HCEC 1CT (cell line): ENCODE results near the gene ARRDC2.
"Not testable (repeated sequence)": the region's sequence is repeated elsewhere in the genome, so short reads cannot be mapped to it uniquely, and the experiment has no call there.

Source experiments
- DNase-seq: peaks from one replicate; pipeline ENCODE4 v3.0.0-alpha.2; 2017

ARRDC2 gene

DNA sequence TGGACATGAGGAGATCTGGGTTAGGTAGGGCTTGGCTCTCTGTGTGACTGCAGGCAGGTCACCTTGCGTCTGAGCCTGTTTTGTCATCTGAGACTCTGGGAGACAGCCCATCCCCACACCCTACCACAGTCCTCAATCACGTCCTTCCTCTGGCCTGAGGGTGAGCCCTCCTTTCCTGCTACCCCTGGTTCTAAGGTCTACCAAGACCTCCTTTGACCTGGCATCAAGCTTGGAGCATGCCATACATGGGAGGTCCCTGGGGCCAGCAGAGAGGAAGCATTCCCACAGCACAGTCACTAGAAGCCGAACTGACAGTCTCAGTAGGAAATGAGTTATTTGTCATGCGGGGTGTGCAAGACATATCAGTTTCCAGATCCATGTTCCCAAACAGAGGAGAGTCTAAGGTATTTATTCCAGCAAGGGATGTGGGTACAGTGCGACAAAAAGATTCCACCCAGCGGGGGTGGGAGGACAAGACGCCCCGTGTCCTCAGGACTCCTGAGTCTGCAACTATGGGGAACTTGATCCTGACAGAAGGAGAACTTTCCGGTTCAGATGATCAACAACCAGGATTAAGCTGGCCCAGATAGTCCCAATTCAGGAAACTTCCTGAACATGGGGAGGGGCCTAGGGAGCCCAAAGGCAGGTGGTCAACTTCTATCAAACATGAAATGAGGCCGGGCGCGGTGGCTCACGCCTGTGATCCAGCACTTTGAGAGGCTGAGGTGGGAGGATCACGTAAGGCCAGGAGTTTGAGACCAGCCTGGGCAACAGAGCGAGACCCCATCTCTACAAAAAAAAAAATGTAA, 9.5 kb downstream of the ARRDC2 start:
- DNase-seq: no peak

DNA sequence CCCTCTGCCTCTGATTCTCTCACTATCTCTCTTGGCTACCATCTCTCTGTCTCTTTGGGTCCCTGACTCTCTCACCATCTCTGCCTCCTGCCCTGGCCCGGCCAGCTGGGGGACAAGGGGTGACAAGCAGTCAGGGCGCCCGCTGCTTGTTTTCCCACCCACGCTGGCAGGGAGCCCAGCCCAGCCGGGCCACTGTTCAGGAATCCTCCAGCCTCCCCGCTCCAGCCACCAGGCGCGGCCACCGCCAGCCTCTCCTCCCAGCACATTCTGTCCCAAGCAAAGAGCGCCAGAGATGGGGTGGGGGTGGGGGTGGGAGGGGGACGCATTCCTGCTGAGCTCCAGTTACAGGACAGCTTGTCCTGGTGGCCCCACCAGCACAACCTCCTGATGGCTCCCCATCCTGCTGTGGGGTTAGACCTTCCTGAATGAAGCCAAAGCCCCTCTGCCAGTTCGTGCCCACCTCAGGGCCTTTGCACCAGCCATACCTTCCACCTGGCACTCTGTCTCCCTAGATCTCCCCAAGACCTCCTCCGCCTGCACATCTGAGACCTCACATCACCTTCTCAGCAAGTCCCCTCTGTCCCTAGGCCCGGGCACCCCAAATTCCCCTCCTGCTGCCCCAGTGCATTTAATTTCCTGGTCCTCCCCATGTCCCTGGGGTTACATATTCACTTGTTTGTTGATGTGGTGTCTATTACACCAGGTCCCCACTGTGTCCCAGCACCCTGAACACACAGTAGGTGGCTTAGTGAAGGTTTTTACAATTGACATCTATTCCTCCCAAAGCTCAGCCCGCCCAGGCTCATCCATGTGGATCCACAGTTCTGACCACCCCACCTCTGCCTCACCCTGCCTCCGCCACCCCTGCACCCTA, 12.5 kb downstream of the ARRDC2 start:
- DNase-seq: peak; percentile 26

DNA sequence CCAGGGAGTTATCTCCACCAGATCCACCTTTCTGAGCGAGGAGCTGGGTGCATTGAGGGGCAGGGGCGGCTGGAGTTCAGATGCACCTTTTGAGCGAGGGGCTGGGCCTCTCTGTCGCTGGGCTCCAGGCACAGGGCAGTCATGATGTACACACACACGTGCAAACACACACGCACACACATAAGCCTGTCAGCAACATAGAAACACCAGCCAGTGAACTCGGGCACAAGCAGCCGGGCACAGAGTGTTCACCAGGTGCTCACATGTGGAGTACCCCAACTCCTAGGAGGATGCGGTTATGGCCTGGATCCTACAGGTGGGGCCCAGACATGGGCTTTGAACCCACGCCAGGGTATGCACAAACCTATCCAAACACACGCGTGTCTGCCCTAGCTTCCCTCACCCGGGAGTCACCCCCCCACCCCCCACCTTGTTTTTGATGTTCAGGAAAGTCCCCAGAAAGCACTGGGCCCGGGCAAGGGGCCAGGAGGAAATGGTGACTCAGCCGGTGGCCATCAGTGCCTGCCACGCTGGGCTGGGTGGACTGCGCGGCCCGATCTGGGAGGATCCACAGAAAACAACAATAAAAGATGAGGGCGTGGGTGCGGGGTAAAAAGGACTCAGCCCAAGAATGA, 13.3 kb downstream of the ARRDC2 start:
- peak; percentile 64 for DNase-seq

DNA sequence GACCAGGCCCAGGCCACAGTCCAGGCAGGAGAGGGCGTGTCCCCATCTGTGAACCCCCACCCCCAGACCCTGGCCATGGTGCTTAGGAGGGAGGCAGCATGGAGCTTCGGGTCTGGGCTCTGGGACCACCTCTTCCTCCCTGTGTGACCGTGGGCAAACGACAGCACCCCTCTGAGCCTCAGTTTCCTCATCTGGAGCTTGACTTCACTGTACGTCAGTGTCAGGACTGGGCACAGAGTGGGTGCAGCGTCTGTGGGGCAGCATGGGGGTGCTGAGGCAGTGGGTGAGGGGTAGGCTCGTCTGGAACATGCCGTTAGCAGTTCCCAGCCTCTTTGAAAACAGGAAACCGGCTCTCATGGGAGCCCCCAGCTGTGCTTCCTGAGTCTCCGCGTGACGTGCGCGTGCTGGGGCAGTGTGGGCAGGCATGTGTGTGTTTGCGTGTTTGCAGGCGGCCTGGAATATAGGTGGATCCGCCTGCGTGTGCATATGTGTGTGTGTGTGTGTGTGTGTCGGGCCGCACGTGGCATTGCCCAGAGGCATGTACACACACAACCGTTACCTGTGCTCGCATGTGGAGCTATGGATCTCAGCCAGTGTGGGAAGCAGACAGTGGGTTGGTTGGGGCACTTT, 15.8 kb downstream of the ARRDC2 start:
- DNase-seq: no peak

DNA sequence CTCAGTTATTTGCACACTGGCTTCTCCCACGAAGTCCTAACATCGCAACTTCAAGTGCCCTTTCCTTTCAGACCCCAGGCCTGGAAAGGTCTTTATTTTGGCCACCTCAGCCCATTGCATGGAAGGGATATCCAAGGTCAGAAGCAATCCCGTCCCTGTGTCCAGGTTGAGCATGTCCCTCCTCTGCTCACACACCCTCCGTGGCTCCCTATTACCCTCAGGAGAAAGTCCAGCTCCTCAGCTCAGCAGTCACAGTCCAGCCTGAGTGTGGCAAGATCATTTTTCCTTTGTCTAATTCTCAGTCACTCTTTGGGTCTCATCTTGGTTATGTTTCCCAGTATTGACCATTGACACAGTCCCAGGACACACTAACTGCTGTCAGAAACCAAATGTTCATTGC, 19.2 kb downstream of the ARRDC2 start:
- no peak for DNase-seq

DNA sequence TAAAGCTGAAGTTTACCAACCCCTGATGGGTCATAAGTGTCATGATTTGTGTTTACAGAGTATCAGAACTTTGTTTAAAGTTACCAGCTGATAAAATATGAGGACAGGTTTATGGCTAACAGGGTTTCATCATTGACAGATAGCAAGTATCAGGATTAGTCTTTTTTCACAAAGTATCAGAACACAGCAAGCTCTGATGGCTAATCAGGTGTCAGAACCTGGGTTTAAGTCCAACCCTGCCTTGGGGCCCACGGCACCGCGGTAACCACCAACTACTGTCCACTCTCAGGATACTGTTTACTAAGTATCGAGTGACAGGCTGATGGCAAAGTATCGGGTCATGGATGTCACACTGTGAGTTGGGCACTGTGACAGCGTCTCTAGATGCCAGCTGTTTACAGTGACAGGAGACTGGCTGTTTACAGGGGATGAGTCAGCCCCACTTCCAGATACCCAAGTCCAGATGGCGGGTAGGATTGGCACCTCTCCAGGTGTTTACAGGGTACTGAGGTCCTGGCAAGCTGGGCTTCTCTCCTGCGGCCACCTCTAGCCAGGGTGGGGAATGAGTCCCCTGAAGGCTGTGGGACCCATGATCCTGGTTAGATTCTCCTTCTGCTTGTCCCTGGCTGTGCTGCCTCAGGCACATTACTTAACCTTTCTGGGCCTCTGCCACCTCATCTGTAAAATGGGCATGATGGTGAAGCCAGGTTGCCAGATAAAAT, 21.8 kb downstream of the ARRDC2 start:
- peak; percentile 10 for DNase-seq

DNA sequence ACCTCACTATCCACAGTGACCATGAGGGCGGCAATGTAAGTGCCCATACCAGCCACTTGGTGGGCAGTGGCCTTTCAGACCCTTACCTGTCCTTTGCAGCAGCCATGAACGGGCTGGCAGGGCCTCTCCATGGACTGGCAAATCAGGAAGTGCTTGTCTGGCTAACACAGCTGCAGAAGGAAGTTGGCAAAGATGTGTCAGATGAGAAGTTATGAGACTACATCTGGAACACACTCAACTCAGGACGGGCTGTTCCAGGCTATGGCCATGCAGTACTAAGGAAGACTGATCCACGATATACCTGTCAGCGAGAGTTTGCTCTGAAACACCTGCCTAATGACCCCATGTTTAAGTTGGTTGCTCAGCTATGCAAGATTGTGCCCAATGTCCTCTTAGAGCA, 23.4 kb downstream of the ARRDC2 start:
- DNase-seq: not testable (repeated sequence)

DNA sequence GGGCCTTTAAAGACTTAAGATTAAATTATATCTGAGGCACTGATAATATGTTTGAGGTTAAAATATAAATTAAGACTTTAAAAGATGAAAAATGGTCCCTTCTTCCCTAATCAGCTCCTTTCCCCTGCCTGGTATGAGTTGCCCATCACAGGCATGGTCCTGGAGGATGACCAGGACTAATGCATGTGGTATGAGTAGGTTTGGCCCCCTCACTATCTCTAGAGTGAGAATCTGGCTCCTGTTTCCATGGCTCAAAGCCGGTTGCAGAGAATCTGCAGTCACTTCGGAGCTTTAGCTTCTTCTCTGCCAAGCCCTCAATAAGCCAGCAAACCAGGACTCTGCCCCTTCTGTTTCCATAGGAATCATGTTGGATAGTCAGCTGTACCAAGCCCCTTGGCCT, 24.1 kb downstream of the ARRDC2 start:
- DNase-seq: not testable (repeated sequence)

DNA sequence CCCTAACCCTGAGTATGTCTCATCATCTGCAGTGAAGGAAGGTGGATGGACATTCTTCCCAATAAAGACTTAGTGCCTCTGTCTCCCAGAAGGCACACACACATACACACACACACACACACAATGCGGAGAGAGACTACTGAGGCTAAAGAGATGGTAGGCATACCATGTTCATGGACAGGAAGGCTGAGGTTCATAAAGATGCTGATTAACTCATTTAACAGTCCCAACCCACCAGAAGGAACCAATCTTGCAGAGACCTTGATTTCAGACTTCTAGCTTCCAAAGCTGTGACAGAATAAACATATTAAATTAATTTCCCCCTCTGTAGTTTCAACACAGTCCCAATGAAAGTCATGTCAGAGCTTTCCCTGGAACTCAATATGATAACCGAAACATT, 33.1 kb downstream of the ARRDC2 start:
- no peak for DNase-seq

DNA sequence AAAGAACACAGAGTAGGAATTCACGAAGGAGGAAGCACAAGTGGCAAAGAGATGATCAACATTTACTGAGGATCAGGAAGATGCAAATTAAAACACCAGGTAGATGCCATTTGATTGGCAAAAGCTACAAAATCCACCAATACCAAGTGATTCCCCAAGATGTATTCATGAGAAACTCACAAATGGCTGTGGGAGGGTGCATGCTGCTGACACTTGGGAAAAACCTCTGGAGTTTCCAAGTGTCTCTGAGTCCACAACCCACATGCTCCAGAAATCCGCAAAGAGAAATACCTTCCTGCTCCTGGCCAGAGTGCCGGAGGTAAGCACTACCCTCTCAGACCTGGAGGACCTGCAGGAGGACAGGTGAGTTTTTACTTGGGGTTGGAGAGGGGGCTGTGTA, 35.7 kb downstream of the ARRDC2 start:
- no peak for DNase-seq

DNA sequence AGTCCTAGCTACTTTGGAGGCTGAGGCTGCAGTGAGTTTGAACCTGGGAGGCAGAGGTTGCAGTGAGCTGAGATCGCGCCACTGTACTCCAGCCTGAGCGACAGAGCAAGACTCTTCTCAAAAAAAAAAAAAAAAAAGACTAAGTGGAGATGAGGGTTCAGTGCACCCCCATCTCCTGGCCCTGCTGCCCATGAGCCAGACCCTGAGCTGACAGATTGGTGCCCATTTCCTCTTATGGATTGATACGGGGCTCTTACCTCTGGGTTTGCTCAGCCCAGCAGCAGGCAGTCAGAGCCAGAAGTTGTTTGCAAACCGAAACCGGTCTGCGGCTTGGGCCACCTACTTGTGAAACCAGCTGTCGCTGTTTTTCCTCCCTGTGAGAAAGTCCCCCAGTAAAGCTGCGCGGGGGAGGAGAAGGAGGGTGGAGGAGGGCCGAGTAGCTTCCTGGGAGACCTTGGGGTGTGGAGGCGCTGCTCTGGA, 36.9 kb downstream of the ARRDC2 start:
- DNase-seq: peak; percentile 43

DNA sequence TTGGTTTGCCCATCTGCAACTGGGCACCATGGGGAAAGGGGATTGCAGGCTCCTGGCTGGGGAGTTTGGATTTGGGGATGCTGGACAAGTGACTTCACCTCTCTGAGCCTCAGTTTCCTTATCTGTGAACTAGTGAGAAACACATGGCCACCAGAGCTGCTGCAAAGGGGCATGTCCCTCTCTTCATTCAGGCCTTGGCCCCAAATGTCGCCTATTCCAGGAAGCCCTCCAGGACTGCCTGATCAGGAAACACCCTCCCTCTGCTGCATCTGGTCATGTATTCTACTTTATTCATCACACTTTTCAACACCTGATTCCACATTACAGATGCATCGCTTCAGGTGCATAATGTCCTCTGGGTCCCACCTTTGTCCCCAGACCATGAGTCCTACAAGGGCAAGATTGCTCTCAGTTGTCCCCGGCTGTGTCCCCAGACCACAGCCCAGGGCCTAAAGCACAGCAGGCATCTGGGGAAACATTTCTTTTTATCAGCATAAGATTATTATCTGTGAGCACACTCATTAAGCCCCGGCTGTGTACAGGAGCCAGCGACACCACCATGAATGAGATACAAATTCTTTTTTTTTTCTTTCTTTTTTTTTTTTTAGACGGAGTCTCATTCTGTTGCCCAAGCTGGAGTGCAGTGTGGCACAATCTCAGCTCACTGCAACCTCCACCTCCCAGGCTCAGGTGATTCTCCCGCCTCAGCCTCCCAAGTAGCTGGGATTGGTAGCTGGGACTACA, 37.5 kb downstream of the ARRDC2 start:
- DNase-seq: no peak

DNA sequence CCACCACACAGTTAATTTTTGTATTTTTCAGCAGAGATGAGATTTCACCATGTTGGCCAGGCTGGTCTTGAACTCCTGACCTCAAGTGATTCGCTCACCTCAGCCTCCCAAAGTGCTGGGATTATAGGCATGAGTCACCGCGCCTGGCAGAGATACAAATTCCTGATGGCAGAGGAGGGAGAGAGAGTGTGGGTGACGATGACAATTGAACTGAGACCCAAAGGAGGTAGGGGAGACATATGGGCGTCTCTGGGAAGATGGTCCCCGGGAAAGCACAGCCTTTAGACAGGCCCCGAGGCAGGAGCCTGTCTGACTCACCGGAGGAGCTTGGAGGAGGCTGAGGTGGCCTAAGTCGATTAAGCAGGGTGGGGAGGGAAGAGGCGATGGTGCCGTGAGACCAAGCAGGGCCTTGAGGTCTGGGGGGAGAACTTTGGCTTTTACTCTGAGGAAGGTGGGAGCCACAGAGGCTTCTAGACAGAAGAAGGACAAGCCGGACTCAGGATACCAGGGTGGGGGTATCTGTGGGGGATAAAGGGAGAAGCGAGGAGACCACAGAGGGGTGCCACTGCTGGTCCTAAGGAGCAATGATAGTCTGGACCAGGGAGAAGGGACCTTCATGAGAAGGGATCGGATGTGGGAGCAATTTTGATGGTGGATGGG, 38.2 kb downstream of the ARRDC2 start:
- peak; percentile 38 for DNase-seq

DNA sequence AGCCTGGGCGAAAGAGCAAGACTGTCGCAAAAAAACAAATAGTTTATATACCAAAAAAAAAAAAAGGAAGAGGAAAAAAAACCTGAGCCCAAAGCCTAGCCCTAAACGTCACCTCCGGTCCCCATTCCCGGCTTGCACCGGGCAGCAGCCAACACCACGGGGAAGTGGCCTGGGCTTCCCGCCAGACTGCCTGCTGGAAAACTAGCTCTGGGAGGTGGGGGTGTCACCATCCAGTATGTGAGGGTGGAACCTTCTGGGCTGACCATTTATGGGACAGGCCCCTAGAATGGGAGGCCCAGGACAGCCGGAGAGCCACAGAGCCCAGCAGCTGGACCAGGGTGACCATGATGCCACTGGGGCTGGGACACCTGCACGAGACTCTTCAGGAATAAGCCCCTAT, 41.4 kb downstream of the ARRDC2 start:
- DNase-seq: peak; percentile 4

DNA sequence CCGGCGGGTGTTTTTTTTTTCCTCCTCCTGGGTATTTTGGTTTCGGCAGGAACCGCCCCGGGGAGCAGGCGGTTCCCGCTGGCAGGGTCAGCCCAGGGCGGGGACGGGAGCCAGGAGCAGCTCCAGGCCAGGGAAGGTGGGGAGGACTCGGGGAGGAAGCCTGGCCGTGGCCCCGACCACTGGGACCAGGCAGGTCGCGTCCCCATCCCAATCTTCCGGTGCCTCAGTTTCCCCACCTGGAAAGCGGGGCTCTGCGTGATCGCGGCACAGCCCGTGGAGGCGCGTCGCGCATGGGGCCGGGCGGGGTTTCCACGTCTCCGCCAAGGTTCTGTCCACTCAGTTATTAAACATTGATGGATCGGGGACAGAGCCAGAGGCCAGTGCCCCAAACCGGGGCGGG, 43.9 kb downstream of the ARRDC2 start:
- DNase-seq: no peak

DNA sequence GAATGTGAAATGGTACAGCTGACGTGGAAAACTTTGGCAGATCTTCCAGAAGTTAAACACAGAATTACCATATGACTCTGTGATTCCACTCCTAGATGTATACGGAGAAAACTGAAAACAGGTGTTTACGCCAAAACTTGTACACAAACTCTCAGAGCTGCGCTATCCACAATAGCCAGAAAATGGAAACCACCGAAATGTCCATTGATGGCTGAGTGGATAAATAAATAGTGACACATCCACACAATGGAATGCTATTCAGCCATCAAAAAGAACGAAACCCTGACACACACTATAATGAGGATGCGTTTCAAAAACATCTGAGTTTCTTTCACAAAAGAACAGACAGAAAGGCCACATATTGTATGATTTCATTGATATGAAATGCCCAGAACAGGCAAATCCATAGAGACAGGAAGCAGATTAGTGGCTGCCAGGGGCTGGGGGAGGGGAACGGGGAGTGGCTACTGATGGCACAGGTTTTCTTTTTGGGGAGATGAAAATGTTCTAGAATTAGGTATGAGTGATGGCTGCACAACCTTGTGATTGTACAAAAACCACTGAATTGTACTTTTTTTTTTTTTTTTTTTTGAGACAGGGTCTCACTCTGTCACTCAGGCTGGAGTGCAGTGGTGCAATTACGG, 45.7 kb downstream of the ARRDC2 start:
- DNase-seq: peak; percentile 4

DNA sequence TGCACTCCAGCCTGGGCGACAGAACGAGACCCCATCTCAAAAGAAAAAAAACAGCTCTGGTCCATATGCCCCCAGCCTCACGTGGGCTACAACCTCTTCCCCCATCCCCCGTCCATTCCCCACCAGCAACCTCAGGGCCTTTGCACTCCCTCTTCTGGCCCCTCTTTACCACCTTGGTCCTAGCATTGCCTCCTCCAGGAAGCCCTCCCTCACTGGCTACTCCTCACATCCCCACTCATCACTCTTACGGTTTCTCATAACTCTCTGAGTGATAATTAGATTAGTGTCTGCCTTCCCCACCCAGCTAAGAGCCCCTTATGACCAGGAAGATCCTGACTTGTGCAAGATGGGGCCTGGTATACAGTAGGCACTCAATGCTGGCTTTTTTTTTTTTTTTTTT, 48.0 kb downstream of the ARRDC2 start:
- no peak for DNase-seq

DNA sequence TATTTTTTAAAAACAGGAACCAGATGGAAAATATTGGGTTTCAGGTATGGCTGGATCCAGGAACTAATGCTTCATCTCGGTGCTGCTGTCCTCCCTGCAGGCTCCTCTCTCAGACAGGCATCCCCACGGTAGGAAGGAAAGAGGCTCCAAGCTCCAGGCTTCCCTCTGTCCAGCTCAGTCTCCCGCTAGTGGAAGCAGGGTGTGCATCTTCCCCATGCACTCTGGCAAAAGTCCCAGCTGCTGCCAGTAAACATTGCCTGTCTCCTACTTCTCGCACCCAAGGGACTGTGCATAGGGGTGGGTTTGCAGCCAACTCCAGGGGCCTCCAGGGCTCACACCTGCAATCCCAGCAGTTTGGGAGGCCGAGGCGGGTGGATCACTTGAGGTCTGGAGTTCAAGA, 49.6 kb downstream of the ARRDC2 start:
- DNase-seq: no peak

DNA sequence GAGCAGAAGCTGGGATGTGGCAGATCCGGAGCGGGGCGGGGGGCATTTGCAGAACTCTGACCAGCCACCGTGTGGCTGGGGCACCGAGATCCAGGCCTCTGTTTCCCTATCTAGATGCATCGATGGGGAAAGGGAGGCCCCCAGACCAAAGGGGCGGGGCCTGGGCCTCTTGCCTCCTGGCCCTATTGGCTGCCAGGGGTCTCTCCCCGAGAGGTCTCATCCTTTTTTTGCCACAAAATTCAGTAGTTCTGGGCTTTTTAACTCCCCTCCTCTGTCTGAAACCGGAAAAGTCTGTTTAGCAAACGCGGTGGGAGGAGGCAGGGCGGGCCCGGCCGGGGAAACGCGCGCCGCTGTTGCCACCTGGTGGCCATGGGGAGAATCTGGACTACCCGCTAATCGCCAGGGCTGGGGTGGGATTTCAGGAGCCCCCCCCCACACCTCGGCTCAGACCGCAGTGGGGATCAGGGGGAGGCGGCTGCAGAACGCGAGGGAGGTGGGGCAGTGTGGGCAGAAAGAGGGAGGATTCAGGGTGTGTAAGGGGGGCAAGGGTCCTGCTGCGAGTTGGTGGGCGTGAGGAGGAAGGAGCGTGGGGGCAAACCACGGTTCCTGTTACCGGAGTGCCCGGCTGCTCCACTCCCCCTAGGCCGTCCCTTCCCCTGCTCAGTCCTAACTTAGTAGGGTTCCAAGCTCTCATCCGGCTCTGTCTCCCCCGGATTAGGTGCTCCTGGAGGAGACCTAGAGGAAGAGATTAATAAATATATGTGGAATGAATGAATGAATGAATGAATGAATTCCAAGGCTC, 50.4 kb downstream of the ARRDC2 start:
- peak; percentile 62 for DNase-seq

DNA sequence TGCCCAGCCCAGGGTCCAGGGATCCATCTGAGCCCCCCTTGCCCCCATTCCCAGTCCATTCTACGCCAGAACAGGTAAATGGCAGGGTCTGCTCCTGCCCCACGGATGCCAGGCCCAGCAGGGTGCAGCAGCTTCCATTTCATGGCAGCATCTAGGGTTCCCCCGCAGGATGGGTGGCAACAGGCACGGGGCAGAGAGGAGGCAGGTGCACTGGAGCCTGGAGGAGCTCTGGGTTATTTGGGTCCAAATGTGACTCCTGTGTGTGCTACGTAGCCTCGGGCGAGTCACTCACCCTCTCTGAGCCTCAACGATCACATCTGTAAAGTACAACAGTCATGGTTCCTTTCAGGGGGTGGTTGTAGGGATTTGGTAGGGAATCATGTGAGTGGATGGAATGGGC, 51.3 kb downstream of the ARRDC2 start:
- no peak for DNase-seq
